Stomach (tissue), 9 donors: ENCODE measurements around the gene NES. TPM values are rescaled to one million over a fixed set of nuclear protein-coding genes. Genes with fewer than 3 reads are reported as not detected.

Experiments used
- DNase-seq, 2 donors: peaks; one replicate each; pipeline versions ENCODE4 v3.0.0 to v3.0.0-alpha.2; 2013 to 2019
- H3K27ac ChIP-seq, 5 donors: fragments of 200-600 bp in 4 of 5; sonication (generic) in 4 of 5; one replicate each; pipeline ENCODE4 v1.5.1; 2013 to 2019; ENCODE audit warnings: mild to moderate bottlenecking in 1 of 5, moderate library complexity in 1 of 5
- H3K27me3 ChIP-seq, 3 donors: fragments of 200-600 bp; sonication (generic); one replicate each; pipeline ENCODE4 v1.5.1; 2017 to 2019; ENCODE audit warnings: mixed run types in 1 of 3
- H3K36me3 ChIP-seq, 4 donors: fragments of 200-600 bp; sonication (generic); 1 replicate in 3 of 4; 2 replicates in 1 of 4; pipeline ENCODE4 v1.5.1; 2016 to 2019
- H3K4me1 ChIP-seq, 4 donors: fragments of 200-600 bp; sonication (generic); one replicate each; pipeline ENCODE4 v1.5.1; 2016 to 2019
- H3K4me3 ChIP-seq, 4 donors: fragments of 200-600 bp; sonication (generic) in 3 of 4; one replicate each; pipeline ENCODE4 v1.5.1; 2016 to 2019; ENCODE audit warnings: mild to moderate bottlenecking in 1 of 4
- H3K9me3 ChIP-seq, 4 donors: fragments of 200-600 bp; sonication (generic); one replicate each; pipeline ENCODE4 v1.5.1; 2016 to 2019
- CTCF ChIP-seq, 7 experiments: fragments of 450-650 bp in 4 of 7; fragments of 200-600 bp in 3 of 7; sonication (generic) in 3 of 7; IDR thresholded peaks; one replicate each; pipeline ENCODE4 v1.5.1; 2016 to 2019; ENCODE audit warnings: antibody characterized with exemption in 7 of 7, control low read depth in 2 of 7, mild to moderate bottlenecking in 1 of 7
- EP300 ChIP-seq: sonication (generic); formaldehyde crosslinking; IDR thresholded peaks from one replicate; pipeline ENCODE4 v1.6.1; 2017; ENCODE audit warnings: antibody characterized with exemption
- POLR2A ChIP-seq, 4 donors: fragments of 450-650 bp; IDR thresholded peaks; one replicate each; pipeline ENCODE4 v1.6.1; 2016; ENCODE audit warnings: antibody characterized with exemption in 4 of 4, control low read depth in 2 of 4, mild to moderate bottlenecking in 1 of 4, moderate library complexity in 1 of 4
- POLR2AphosphoS5 ChIP-seq, 3 donors: sonication (generic); formaldehyde crosslinking; IDR thresholded peaks; one replicate each; pipeline ENCODE4 v1.6.1; 2016; ENCODE audit warnings: antibody characterized with exemption in 3 of 3
- WGBS, 5 donors: extraction: QIAGEN DNeasy Blood & Tissue Kit in 3 of 5; methylation state at CpG; one replicate each; pipeline versions ENCODE4 v1.1.5 to v1.1.7; 2013 to 2018; 5-methylcytosine and 5-hydroxymethylcytosine counted together
- intact Hi-C: fragments of 100-400 bp; cut with DNase I; formaldehyde crosslinking; loops from one replicate; pipeline ENCODE4 v1.15.1; 2023; ENCODE audit warnings: low total_unique reads
- polyA plus RNA-seq, 3 donors: library from polyadenylated mRNA; stranded (reverse); fragments of 200-250 nt; gene quantifications; one replicate each; pipeline ENCODE4 v1.2.3, GENCODE V29; 2013
- total RNA-seq, 5 donors: library from RNA; depleted of rRNA; stranded (reverse); fragments of >200 nt; gene quantifications; one replicate each; pipeline versions ENCODE4 v1.1.0 to v1.2.3, GENCODE V29; 2014 to 2016
- donor health status: healthy with polysubstance abuse.
- donor health status: Bipolar disorder and iron deficiency.
- donor health status: healthy.

Gene NES
- total and polyA plus RNA-seq, 8 donors: 1.7 to 22.3 (median 6.8) TPM

GRCh38 chr1:156644640-156645039 is 32.6 kb downstream of the NES start:
- no peak overlapping the region for H3K4me3 ChIP-seq
- H3K27ac ChIP-seq: no peak overlapping the region
- TF ChIP-seq POLR2AphosphoS5 (IDR thresholded peaks at IDR 0.05): no peak
- TF ChIP-seq POLR2A (IDR thresholded peaks at IDR 0.05): no peak
- no peak for TF ChIP-seq EP300
- no peak for TF ChIP-seq CTCF (IDR thresholded peaks at IDR 0.05)
- WGBS, 5 donors: 35 to 60% (median 41%) methylated on average over 1 of the region's 1 CpG
- H3K4me1 ChIP-seq: peaks cover 12 to 24% (median 16%) of the 10 kb centered on the region in 4 donors
- peaks cover 21 to 100% (median 73%) of the 10 kb centered on the region in 3 donors for H3K27me3 ChIP-seq
- intact Hi-C loops: no loop called here
- H3K36me3 ChIP-seq: no peaks in the 10 kb centered on the region
- no peaks in the 10 kb centered on the region for H3K9me3 ChIP-seq
- DNase-seq: no peak

- Histone ChIP-seq H3K4me1 (peaks cover 12 to 24% (median 16%) of the 10 kb centered on the region in 4 donors), H3K27me3 (peaks cover 21 to 100% (median 78%) of the 10 kb centered on the region in 3 donors), H3K36me3 (no peaks in the 10 kb centered on the region), H3K9me3 (no peaks in the 10 kb centered on the region), H3K27ac (no peak overlapping the region), H3K4me3 (no peak overlapping the region)
- WGBS, 5 donors: 66 to 100% (median 79%) methylated on average over 3 of the region's 3 CpGs
- DNase-seq: no peak
- intact Hi-C loops: no loop called here
- TF ChIP-seq POLR2A (IDR thresholded peaks at IDR 0.05) (no peak), CTCF (IDR thresholded peaks at IDR 0.05) (no peak), EP300 (no peak), POLR2AphosphoS5 (IDR thresholded peaks at IDR 0.05) (no peak)
These were observed 33.1 kb downstream of the NES start for GRCh38 chr1:156644146-156644545.

- Histone ChIP-seq H3K9me3 (no peaks in the 10 kb centered on the region), H3K27ac (no peak overlapping the region), H3K4me3 (no peak overlapping the region), H3K27me3 (peaks cover 21 to 100% (median 83%) of the 10 kb centered on the region in 3 donors), H3K36me3 (no peaks in the 10 kb centered on the region), H3K4me1 (peaks cover 12 to 24% (median 16%) of the 10 kb centered on the region in 4 donors)
- WGBS, 5 donors: 55 to 78% (median 63%) methylated on average over 7 of the region's 7 CpGs
- intact Hi-C loops: no loop called here
- TF ChIP-seq EP300: no peak
- TF ChIP-seq POLR2AphosphoS5 (IDR thresholded peaks at IDR 0.05): no peak
- no peak for TF ChIP-seq POLR2A (IDR thresholded peaks at IDR 0.05)
- TF ChIP-seq CTCF (IDR thresholded peaks at IDR 0.05): no peak
- peak in 1 of 2 donors; percentile 29 for DNase-seq
These were observed 33.5 kb downstream of the NES start for GRCh38 chr1:156643778-156644092.

DNA sequence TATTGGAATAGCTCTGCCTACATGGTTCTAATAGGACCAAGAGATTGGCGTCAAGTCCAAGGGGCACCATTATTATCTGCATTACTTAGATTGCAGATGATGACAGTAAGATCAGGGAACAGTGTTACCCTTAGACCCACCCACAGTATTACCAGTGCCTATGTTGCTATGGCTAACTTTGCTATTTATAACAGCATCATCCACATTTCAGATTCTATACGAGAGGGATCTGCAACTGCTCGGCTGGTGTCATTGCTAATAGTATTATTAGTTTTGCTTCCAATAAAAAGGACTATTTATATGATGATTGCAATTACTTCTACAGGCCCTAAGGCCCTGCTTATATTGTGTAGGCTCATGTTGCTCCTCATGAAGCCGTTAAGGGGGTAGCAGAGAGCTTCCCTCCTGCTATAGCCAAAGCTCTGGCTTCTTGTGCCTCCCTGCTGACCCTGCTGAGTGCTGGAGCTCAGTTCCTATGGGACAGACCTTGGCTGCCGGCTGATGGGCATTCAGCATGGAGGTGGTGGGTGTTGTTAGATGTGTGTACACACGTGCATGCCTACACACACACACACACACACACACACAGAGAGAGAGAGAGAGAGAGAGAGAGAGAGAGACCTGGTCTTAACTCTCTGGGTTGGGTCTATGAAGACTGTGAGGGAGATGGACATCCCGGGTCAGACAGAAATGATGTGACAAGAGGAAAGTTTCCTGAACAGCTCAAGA is 34.0 kb downstream of the NES start:
- Histone ChIP-seq H3K27ac (no peak overlapping the region), H3K4me1 (peaks cover 12 to 24% (median 16%) of the 10 kb centered on the region in 4 donors), H3K9me3 (no peaks in the 10 kb centered on the region), H3K4me3 (no peak overlapping the region), H3K36me3 (no peaks in the 10 kb centered on the region), H3K27me3 (peaks cover 21 to 100% (median 88%) of the 10 kb centered on the region in 3 donors)
- intact Hi-C loops: no loop called here
- WGBS, 5 donors: 49 to 76% (median 59%) methylated on average over 6 to 7 of the region's 7 CpGs
- no peak for DNase-seq
- TF ChIP-seq CTCF (IDR thresholded peaks at IDR 0.05) (no peak), EP300 (no peak), POLR2A (IDR thresholded peaks at IDR 0.05) (no peak), POLR2AphosphoS5 (IDR thresholded peaks at IDR 0.05) (no peak)
